B cell (primary cell): ENCODE data around the gene NCMAP.

Source experiments
- CTCF ChIP-seq: fragments of 200-600 bp; IDR thresholded peaks from one replicate; pipeline ENCODE4 v1.8.0; 2022; ENCODE audit warnings: antibody characterized with exemption, mild to moderate bottlenecking
- EZH2 ChIP-seq: IDR thresholded peaks from 2 replicates; pipeline ENCODE4 v1.6.1; 2012; ENCODE audit warnings: borderline replicate concordance, low read depth, mild to moderate bottlenecking, moderate library complexity, low read length; ENCODE audit not compliant: insufficient read depth, poor library complexity, severe bottlenecking

DNA sequence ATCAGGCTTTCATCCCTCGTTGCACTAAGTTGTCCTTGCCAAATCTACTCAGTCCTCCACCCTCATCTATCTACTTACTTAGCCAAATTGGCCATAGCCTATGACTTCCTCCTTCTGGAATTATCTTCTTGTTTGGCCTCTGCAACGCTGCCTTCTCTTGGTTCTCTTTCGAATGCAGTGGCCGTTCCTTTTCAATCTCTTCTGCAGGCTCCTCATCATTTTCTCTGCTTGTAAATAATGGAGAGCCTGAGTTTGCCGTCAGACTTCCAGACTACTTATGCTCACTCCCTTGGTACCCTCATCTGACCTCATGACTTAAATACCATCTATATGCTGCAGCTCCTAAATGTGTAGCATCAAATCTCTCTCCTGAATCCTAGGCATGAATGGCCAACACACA is 64.8 kb downstream of the NCMAP start:
- TF ChIP-seq EZH2 (no peak), CTCF (no peak)
